Cardiac fibroblast (primary cell): ENCODE data around the gene MAN2B2.

Source experiments
- DNase-seq, 2 donors: peaks; one replicate each; pipeline versions ENCODE4 v3.0.0 to v3.0.0-alpha.2; 2010; ENCODE audit warnings: low read depth in 2 of 2
- H3K4me3 ChIP-seq, 2 donors: replicated peaks in 1 of 2; 1 replicate in 1 of 2; 2 replicates in 1 of 2; pipeline ENCODE4 v1.5.1; 2011; ENCODE audit warnings: low read depth in 2 of 2, low read length in 2 of 2, mild to moderate bottlenecking in 2 of 2, moderate library complexity in 1 of 2
- TF ChIP-seq, protein P1 (sequence below): IDR thresholded peaks from one replicate; pipeline ENCODE4 v1.5.1; 2011; ENCODE audit warnings: low read depth, mild to moderate bottlenecking, low read length, inconsistent platforms

MAN2B2 gene

DNA sequence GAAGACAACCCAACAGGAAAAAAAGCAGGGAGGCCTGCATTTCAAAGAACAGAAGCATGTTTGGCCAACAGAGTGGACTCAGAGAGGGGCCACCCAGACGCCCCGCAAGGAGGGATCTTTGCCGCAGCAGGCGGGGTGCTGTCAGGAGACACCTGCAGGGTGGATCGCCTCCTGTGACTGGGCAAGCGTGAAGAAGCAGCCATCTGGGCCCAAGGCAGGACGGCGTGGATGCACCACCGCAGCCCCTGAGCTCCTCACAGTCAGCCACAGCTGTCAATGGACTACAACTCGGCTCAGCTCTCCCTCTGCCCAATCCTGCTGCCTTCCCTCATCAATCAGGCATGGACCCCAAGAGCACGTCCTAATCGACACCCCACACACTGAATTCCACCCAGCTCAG, 32.0 kb upstream of the MAN2B2 start:
- TF ChIP-seq, protein P1, sequence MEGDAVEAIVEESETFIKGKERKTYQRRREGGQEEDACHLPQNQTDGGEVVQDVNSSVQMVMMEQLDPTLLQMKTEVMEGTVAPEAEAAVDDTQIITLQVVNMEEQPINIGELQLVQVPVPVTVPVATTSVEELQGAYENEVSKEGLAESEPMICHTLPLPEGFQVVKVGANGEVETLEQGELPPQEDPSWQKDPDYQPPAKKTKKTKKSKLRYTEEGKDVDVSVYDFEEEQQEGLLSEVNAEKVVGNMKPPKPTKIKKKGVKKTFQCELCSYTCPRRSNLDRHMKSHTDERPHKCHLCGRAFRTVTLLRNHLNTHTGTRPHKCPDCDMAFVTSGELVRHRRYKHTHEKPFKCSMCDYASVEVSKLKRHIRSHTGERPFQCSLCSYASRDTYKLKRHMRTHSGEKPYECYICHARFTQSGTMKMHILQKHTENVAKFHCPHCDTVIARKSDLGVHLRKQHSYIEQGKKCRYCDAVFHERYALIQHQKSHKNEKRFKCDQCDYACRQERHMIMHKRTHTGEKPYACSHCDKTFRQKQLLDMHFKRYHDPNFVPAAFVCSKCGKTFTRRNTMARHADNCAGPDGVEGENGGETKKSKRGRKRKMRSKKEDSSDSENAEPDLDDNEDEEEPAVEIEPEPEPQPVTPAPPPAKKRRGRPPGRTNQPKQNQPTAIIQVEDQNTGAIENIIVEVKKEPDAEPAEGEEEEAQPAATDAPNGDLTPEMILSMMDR: no peak
- no peak for DNase-seq
- no peak overlapping the region for H3K4me3 ChIP-seq

DNA sequence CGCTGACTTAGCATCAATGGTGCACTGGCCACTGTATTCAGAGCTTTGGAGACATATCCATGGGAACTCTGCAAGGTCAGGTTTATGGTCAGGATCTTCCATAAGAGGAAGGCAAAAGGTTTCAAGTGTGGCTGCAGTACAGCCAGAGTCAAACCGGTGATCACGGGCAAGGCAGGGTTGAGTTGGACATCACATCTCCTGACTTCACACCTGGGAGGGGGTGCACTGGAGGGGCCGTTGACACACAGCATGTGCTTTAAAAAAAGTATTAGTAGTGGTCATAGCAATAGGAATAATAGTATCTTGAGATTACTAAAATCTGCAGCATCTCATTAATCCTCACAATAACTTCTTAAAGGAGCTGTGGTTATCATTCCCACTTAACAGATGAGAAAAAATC, 28.9 kb upstream of the MAN2B2 start:
- TF ChIP-seq, protein P1: no peak
- no peak for DNase-seq
- no peak overlapping the region for H3K4me3 ChIP-seq

DNA sequence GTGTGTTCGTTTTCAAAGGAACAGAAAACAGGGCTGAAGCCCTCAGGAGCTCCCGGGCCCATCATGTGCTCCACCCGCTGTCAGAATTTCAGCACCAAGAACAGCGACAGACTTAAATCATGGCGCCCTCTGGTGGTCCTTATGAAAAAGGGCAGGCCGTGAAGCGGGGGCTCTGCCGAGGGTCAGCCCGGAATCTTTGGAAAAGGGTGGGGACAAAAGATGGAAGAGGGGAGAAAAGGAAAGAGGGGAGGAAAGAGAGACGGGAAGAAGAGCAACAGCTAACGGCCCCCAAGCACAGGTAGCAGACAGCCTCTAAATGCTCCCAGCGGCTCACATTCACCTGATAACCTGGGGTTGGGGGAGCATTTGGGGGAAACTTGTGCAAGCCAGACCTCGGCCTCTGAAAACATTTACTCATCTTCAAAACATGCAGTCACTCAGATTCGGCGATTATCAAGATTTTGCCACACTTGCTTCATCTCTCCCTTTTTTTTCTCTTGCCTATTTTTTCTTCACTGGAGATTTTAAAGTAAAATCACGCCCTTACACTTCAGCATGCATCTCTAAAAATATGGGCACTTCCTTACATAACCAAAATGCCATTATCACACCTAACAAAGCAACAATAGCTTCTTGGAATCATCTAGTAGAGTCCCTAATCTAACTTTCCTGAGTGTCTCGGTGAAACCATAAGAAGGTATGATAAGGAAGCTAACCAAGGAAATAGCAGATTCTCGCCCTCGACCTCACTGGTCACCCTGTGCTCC, 28.1 kb upstream of the MAN2B2 start:
- peak; percentile 78 to 83 for DNase-seq
- TF ChIP-seq, protein P1: peak; percentile 90
- no peak overlapping the region for H3K4me3 ChIP-seq

DNA sequence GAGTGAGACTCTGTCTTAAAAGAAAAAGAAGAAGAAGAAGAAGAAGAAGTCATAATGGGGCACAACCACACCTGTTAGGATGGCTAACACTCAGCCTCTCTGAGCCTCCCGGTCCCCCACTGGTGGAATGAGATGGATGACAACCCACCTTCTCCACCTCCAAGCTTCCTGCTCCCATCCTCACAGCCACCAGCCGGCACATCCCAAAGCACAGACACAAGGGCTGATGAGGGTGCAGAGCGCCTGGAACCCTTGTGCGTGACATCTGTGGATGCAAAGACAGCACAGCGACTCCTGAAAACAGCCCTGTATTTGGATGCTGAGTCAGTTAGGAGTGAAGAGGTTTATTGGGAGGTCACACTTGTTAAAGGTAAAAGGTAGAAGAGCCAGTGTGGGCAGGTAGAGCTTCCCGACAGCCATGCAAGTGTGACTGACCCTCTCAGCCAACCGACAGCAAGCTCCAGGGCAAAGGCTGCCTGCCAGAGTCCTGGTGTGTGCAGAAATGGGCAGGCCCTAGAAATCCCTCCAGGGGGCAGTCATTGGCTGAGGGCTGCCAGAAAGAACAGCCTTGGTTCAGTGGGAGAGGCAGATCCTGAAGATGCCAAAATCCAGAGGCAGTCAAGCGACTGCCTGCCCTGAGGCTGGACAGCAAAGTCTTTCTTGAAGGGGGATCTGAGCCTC, 26.6 kb upstream of the MAN2B2 start:
- DNase-seq: peak; percentile 57 to 58
- TF ChIP-seq, protein P1: peak; percentile 56
- H3K4me3 ChIP-seq: no peak overlapping the region

DNA sequence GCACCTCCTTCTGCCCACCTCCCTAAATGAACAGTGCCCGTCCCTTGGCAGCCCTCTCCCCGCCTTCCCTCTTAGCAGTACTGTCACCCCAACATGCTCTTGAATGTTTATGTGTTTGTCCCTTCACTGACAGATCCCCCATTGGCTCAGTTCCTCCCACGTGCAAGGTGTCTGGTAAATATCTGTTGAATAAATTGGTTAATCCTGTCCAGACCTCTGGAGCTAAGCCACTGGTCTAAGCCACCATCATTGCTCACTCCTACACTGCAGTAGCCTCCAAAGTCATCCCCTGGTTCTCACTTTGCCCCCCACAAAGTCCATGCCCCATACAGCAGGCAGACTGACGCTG, 26.1 kb upstream of the MAN2B2 start:
- TF ChIP-seq, protein P1: no peak

DNA sequence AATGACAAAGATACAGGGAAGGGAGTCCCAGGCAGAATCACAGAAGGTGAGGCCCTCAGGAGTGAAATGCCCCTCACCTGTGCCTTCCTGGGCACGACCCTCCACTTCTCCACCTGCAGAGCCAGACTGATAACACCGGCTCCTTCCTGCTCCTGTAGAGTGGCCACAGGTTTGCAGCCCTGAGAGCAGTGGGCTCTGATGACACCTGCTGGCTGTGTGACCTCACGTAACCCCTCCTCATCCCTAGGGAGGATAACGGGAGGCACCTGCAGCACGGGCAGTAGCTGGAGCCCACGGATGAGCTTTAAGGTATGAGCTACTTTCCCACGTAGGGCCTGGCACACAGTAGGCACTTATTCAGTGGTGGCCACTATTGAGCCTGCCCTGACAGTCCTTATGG, 25.5 kb upstream of the MAN2B2 start:
- no peak for DNase-seq
- TF ChIP-seq, protein P1: no peak
- no peak overlapping the region for H3K4me3 ChIP-seq

More for the DNA sequence above, 26.1 kb upstream of the MAN2B2 start:
- no peak for DNase-seq
- no peak overlapping the region for H3K4me3 ChIP-seq
